Fibroblast of lung (primary cell): ENCODE measurements around the gene ELFN1. TPM values are rescaled to one million over a fixed set of nuclear protein-coding genes. Genes with fewer than 3 reads are reported as not detected.

Experiments used
- DNase-seq, 2 donors: peaks; one replicate each; pipeline versions ENCODE4 v3.0.0 to v3.0.0-alpha.2; 2010; ENCODE audit warnings: low read depth in 2 of 2
- H2AFZ ChIP-seq: 2 replicates; pipeline ENCODE4 v1.5.1; 2012; ENCODE audit warnings: low read length, control low read depth, inconsistent platforms
- H3K27ac ChIP-seq: 2 replicates; pipeline ENCODE4 v1.5.1; 2011; ENCODE audit warnings: low read length, control low read depth; ENCODE audit not compliant: insufficient read depth
- H3K27me3 ChIP-seq: 2 replicates; pipeline ENCODE4 v1.5.1; 2011; ENCODE audit warnings: mild to moderate bottlenecking, low read length; ENCODE audit not compliant: control insufficient read depth, insufficient read depth
- H3K36me3 ChIP-seq: 2 replicates; pipeline ENCODE4 v1.5.1; 2011; ENCODE audit warnings: low read length; ENCODE audit not compliant: control insufficient read depth, insufficient read depth
- H3K4me1 ChIP-seq: 2 replicates; pipeline ENCODE4 v1.5.1; 2011; ENCODE audit warnings: low read length; ENCODE audit not compliant: control insufficient read depth, insufficient read depth; ENCODE audit errors: extremely low read depth
- H3K4me2 ChIP-seq: 2 replicates; pipeline ENCODE4 v1.5.1; 2011; ENCODE audit warnings: low read length, control low read depth; ENCODE audit not compliant: insufficient read depth; ENCODE audit errors: extremely low read depth
- H3K4me3 ChIP-seq, 4 experiments: fragments of 200-600 bp in 1 of 4; sonication (generic) in 1 of 4; replicated peaks in 1 of 4; 2 replicates each; pipeline ENCODE4 v1.5.1; 2011 to 2016; ENCODE audit warnings: low read length in 4 of 4, low read depth in 3 of 4, mild to moderate bottlenecking in 3 of 4, control low read depth in 2 of 4, inconsistent platforms in 1 of 4, mixed read lengths in 1 of 4; ENCODE audit not compliant: insufficient read depth in 1 of 4; ENCODE audit errors: control extremely low read depth in 1 of 4
- H3K79me2 ChIP-seq: 2 replicates; pipeline ENCODE4 v1.5.1; 2012; ENCODE audit warnings: mild to moderate bottlenecking, low read length, inconsistent platforms; ENCODE audit not compliant: control insufficient read depth, insufficient read depth
- H3K9ac ChIP-seq: 2 replicates; pipeline ENCODE4 v1.5.1; 2011; ENCODE audit warnings: mild to moderate bottlenecking, low read length, control low read depth; ENCODE audit not compliant: insufficient read depth
- H3K9me3 ChIP-seq: 2 replicates; pipeline ENCODE4 v1.5.1; 2012; ENCODE audit warnings: low read depth, low read length; ENCODE audit not compliant: control insufficient read depth, insufficient read depth
- H4K20me1 ChIP-seq: 2 replicates; pipeline ENCODE4 v1.5.1; 2011; ENCODE audit warnings: low read length; ENCODE audit not compliant: control insufficient read depth, insufficient read depth; ENCODE audit errors: extremely low read depth
- CTCF ChIP-seq, 2 donors: IDR thresholded peaks in 1 of 2; conservative IDR thresholded peaks in 1 of 2; 1 replicate in 1 of 2; 2 replicates in 1 of 2; pipeline ENCODE4 v1.5.1; 2011 to 2012; ENCODE audit warnings: low read length in 2 of 2, control low read depth in 1 of 2, inconsistent platforms in 1 of 2, low read depth in 1 of 2, mild to moderate bottlenecking in 1 of 2
- EZH2 ChIP-seq: IDR thresholded peaks from 2 replicates; pipeline ENCODE4 v1.5.1; 2012; ENCODE audit warnings: low read length, control low read depth, mild to moderate bottlenecking; ENCODE audit errors: missing control alignments
- polyA plus RNA-seq, 2 donors: library from polyadenylated mRNA; depleted of rRNA in 1 of 2; stranded (reverse) in 1 of 2; unstranded in 1 of 2; fragments of >200 nt; gene quantifications; 2 replicates each; pipeline ENCODE4 v1.2.1, GENCODE V29; 2011 to 2012; ENCODE audit warnings: missing spikeins in 1 of 2
- total RNA-seq: library from RNA; depleted of rRNA; stranded (reverse); fragments of >200 nt; gene quantifications from 2 replicates; pipeline ENCODE4 v1.2.1, GENCODE V29; 2014

Gene ELFN1
- total and polyA plus RNA-seq, 2 donors (not counting 1 experiment from before 2014, with no cell fraction given) = 0.16 to 0.33 TPM

DNA sequence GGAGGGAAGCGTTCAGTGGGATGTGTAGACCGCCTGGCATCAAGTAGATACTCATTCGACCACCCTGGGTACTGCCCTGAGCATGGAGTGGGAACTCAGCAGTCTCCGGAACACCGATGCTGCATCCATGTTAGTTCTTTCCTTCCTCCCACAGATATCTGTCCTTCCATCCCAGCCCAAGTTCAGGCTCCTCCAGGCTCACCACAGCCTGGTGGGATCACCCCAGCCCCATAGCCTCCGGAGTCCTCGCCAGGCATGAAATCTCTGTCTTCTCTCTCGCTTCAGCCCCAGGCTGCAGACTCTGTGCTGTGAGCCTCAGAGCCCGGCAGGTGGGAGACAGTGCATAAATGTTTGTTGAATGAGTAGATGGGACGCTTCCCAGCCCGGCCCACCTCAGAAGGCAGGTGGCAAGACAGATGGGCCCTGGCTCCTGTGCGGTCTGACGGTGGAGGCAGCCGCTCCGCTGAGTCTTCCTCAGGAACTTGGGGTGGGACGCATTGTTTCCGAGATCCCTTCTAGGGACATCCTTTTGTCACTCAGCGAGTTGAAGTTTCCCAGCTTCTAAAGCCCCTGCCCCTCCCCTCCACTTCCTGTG, 42.9 kb downstream of the ELFN1 start:
- Histone ChIP-seq H3K9me3 (no peaks in the 10 kb centered on the region), H3K27me3 (no peaks in the 10 kb centered on the region), H3K79me2 (no peaks in the 10 kb centered on the region), H3K4me2 (no peak overlapping the region), H4K20me1 (no peaks in the 10 kb centered on the region), H3K9ac (no peak overlapping the region), H3K4me3 (no peak overlapping the region), H3K36me3 (no peaks in the 10 kb centered on the region), H2AFZ (no peak overlapping the region), H3K27ac (no peak overlapping the region), H3K4me1 (no peaks in the 10 kb centered on the region)
- DNase-seq = no peak
- TF ChIP-seq EZH2 = no peak
- TF ChIP-seq CTCF (conservative IDR thresholded peaks at IDR 0.05 in 1 of 2, IDR thresholded peaks at IDR 0.05 in 1 of 2; ENCODE audit: low read depth in 1 of 2, low read length in 2 of 2) = no peak

DNA sequence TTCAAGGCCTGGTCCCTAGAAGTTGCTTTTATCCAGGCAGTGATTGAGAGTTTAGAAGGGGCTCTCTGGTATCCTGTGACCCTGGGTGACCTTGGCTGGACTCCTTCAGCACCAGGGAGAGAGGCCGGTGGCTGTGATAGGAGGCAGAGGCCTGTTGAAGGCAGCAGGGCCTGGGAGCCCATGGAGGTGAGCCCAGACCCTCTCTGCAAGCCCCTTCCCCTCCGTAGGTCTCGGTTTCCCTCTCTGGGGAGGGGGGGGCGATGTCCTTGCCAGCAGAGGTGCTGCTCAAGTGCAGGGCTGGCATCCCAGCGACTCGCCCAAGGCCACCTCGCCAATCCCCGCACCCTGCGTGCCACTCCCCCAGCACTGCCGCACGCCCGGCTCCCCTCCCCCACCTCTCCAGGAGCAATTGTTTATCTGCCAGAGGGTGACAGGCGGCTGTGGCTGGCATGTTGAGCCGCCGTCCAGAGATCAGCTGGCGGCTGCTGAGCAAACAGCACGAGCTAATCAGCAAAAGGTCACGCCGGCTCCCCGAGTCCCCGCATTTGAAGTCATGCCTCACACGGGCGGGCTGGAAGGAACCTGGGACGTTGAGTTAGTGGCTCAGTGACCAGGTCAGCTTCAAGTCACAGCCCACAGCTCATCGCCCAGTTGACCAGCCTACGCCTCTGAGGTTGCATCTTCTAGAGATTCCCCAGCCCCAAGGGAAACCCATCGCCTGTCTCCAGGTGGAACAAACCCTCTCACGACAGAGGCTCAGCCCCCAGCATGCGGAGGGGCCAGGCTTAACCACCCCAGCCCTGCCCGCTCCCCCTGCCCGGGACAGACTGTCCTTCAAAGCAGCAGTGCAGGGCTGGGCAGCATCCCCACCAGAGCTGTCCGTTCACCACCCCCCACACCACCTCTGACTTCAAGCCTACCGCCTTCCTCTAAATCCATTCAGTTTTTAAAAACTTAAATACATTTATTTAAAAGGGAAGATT, 43.7 kb downstream of the ELFN1 start:
- H4K20me1 ChIP-seq = no peaks in the 10 kb centered on the region
- no peak overlapping the region for H3K27ac ChIP-seq
- H3K36me3 ChIP-seq = no peaks in the 10 kb centered on the region
- H2AFZ ChIP-seq = no peak overlapping the region
- no peaks in the 10 kb centered on the region for H3K27me3 ChIP-seq
- no peaks in the 10 kb centered on the region for H3K79me2 ChIP-seq
- no peaks in the 10 kb centered on the region for H3K9me3 ChIP-seq
- no peak overlapping the region for H3K4me2 ChIP-seq
- no peak for TF ChIP-seq EZH2
- TF ChIP-seq CTCF (conservative IDR thresholded peaks at IDR 0.05 in 1 of 2, IDR thresholded peaks at IDR 0.05 in 1 of 2; ENCODE audit: low read depth in 1 of 2, low read length in 2 of 2) = no peak
- H3K9ac ChIP-seq = no peak overlapping the region
- no peak for DNase-seq
- no peaks in the 10 kb centered on the region for H3K4me1 ChIP-seq
- no peak overlapping the region for H3K4me3 ChIP-seq

DNA sequence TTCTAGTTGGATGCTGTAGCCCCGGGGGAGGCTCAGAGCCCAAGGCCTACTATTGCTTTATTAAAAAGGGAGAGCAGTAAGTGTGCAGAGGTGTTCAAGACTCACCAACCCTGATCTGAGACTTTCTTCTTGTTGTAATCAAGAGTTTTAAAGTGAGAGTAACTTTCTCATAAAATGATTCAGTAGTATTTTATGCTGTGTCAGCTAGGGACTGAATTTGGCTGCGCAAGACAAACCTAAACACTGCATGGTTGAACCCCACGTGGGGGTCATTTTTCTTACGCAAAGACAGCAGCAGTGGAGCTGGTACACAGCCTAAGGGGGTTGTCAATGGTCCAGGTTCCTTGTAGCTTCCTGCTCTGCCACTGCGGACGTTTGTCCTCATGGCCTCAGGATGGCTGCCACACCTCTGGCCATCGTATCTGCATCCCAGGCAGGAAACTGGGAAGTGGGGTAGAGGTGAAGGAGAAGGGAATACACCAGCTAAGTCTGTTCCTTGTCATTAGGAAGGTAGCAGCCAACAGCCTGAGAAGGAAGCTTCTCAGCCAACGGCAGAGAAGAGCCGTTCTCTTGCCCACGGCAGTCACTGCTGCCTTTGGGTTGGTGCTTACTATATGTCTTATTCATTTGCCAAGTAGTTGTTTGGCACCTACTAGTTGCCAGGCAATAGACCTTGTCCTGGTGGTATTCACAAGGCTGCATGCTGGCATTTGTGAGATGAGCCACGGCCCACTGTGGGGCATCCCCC, 44.7 kb downstream of the ELFN1 start:
- TF ChIP-seq CTCF (conservative IDR thresholded peaks at IDR 0.05 in 1 of 2, IDR thresholded peaks at IDR 0.05 in 1 of 2; ENCODE audit: low read depth in 1 of 2, low read length in 2 of 2) (no peak), EZH2 (no peak)
- DNase-seq = no peak
- H3K27me3 ChIP-seq = no peaks in the 10 kb centered on the region
- no peak overlapping the region for H3K4me3 ChIP-seq
- no peak overlapping the region for H2AFZ ChIP-seq
- H3K9ac ChIP-seq = no peak overlapping the region
- H3K27ac ChIP-seq = no peak overlapping the region
- no peaks in the 10 kb centered on the region for H4K20me1 ChIP-seq
- H3K9me3 ChIP-seq = no peaks in the 10 kb centered on the region
- H3K4me2 ChIP-seq = no peak overlapping the region
- H3K36me3 ChIP-seq = no peaks in the 10 kb centered on the region
- H3K4me1 ChIP-seq = no peaks in the 10 kb centered on the region
- no peaks in the 10 kb centered on the region for H3K79me2 ChIP-seq
